Measurements from ENCODE around the gene CDC45. TPM values are rescaled to one million over a fixed set of nuclear protein-coding genes. Genes with fewer than 3 reads are reported as not detected.

The CDC45 gene
- total and polyA plus RNA-seq, 11 donors: 0.15 to 3.1 (median 0.32) TPM; not detected in 4

DNA sequence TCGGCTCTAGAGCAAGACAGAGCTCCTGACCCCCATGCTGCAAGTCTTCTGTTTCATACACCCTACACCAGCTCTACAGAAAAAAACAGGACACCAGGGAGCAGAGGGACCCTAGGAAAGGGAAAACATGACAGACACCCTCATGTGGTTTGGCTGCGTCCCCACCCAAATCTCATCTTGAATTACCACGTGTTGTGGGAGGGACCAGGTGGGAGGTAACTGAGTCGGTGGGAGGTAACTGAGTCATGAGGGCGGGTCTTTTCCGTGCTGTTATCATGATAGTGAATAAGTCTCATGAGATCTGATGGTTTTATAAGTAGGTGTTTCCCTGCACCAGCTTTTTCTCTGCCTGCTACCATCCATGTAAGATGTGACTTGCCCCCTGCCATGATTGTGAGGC lies 25.6 kb upstream of the CDC45 start:
- Histone ChIP-seq H3K9me3 (no peaks in the 10 kb centered on the region), H3K4me3 (no peak overlapping the region), H3K4me1 (peaks cover 0 to under 1% (median 0%) of the 10 kb centered on the region in 12 donors), H3K27ac (no peak overlapping the region), H3K27me3 (no peaks in the 10 kb centered on the region), H3K36me3 (peaks cover 5 to 99% (median 90%) of the 10 kb centered on the region in 9 donors)
- DNase-seq (no peak), ATAC-seq (no peak)
- WGBS, 4 donors: 74 to 80% (median 80%) methylated on average over 6 of the region's 6 CpGs
- intact Hi-C loops (cut with DNase I): loop anchor here in 2 of 10 donors (5.0 to 10.0 kb wide), 2 partner anchors 52 to 269 kb away; no protein-coding TSS in a partner anchor
- no peak for TF ChIP-seq POLR2A (IDR thresholded peaks at IDR 0.05)
- TF ChIP-seq, protein P1, sequence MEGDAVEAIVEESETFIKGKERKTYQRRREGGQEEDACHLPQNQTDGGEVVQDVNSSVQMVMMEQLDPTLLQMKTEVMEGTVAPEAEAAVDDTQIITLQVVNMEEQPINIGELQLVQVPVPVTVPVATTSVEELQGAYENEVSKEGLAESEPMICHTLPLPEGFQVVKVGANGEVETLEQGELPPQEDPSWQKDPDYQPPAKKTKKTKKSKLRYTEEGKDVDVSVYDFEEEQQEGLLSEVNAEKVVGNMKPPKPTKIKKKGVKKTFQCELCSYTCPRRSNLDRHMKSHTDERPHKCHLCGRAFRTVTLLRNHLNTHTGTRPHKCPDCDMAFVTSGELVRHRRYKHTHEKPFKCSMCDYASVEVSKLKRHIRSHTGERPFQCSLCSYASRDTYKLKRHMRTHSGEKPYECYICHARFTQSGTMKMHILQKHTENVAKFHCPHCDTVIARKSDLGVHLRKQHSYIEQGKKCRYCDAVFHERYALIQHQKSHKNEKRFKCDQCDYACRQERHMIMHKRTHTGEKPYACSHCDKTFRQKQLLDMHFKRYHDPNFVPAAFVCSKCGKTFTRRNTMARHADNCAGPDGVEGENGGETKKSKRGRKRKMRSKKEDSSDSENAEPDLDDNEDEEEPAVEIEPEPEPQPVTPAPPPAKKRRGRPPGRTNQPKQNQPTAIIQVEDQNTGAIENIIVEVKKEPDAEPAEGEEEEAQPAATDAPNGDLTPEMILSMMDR (IDR thresholded peaks at IDR 0.05): no peak

DNA sequence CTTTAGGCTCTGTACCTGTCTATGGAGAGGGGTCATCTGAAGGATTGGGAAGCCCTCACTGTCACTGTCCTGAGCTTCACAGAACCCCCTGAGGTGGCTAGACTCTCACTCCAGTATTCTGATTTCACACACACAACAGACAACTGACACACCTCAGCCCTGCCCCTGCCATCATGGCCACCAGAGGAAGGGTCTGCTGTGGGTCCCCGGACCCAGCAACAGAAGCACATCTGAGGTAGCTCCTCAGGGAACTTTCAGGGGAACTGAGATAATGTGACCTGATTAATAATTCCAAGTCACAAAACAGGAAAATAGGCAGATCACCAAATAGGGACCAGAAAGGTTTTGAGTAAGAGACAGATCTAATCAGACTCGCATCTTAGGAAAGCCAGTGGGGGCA lies 24.7 kb upstream of the CDC45 start:
- Histone ChIP-seq H3K27me3 (no peaks in the 10 kb centered on the region), H3K36me3 (peaks cover 5 to 100% (median 96%) of the 10 kb centered on the region in 9 donors), H3K27ac (no peak overlapping the region), H3K4me3 (no peak overlapping the region), H3K9me3 (no peaks in the 10 kb centered on the region), H3K4me1 (no peaks in the 10 kb centered on the region)
- intact Hi-C loops (cut with DNase I): loop anchor here in 1 of 10 donors (10.0 kb wide), 1 partner anchor 270 kb away; no protein-coding TSS in a partner anchor
- 96 to 100% (median 98%) methylated on average over 2 of the region's 2 CpGs for WGBS, 4 donors
- no peak for ATAC-seq
- no peak for TF ChIP-seq POLR2A (IDR thresholded peaks at IDR 0.05)
- TF ChIP-seq, protein P1 (IDR thresholded peaks at IDR 0.05): no peak
- DNase-seq: no peak

DNA sequence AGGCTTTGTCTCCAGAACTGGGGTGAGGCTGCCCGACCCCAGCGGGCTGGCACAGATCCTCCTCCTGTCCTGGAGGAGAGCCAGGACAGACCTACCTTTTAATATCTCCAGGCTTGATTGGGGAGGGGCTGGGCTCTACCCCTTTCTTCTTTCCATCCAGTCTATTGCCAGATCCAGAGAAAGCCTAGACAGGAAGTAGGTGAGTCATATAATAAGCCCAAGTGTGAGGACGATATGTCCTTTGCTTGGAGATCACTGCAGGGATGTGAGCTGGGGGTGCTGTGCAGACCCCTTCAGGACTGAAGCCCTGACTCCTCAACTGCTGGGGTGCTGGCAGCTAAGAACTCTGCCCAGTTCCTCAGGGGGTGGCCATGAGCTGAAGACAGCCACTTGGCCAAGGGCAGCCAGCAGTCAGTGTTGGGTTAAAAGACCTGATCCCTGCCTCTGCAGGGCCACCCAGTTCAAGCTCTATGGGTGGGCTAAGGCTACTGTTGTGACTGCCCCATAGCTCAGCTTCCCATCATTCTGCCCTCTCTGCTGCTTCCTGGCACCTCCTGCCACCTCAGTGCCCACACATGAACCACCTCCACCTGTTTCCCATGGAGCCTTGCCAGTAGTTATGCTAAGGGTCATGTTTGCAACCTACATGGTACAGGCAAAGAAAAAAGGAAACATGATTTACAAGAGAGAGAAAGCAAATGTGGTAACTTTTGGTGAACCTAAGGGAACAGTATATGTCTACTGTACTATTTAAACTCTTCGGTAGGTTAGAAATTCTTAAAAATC lies 23.9 kb upstream of the CDC45 start:
- intact Hi-C loops (cut with DNase I): loop anchor here in 1 of 10 donors (10.0 kb wide), 1 partner anchor 271 kb away; no protein-coding TSS in a partner anchor
- ATAC-seq (no peak), DNase-seq (no peak)
- Histone ChIP-seq H3K9me3 (no peaks in the 10 kb centered on the region), H3K36me3 (peaks cover 5 to 100% (median 94%) of the 10 kb centered on the region in 9 donors), H3K27ac (no peak overlapping the region), H3K4me3 (no peak overlapping the region), H3K4me1 (no peaks in the 10 kb centered on the region), H3K27me3 (no peaks in the 10 kb centered on the region)
- WGBS, 4 donors: 69 to 88% (median 78%) methylated on average over 4 of the region's 4 CpGs
- TF ChIP-seq, protein P1 (IDR thresholded peaks at IDR 0.05): no peak
- TF ChIP-seq POLR2A (IDR thresholded peaks at IDR 0.05): no peak

DNA sequence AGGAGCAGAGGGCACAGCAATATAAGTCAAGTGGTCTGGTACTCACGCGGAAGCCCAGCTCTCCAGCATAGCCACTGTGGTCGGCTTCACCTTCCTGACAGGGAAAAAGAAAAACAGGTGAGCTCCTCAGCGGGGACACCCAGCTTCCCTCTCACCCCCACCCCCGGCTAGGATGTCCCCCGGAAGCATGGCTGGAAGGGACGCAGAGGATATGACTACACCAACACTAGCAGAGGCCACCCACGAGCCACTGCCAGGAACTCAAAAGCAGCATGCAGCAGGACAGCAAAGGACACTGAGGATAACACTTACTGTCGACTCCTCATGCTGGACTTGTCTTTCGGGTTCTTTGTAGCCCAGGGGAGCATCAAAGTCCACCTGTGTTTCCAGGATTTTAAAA lies 23.2 kb upstream of the CDC45 start:
- Histone ChIP-seq H3K4me1 (no peaks in the 10 kb centered on the region), H3K27ac (no peak overlapping the region), H3K9me3 (no peaks in the 10 kb centered on the region), H3K36me3 (peaks cover 5 to 100% (median 94%) of the 10 kb centered on the region in 9 donors), H3K27me3 (no peaks in the 10 kb centered on the region), H3K4me3 (no peak overlapping the region)
- intact Hi-C loops (cut with DNase I): loop anchor here in 1 of 10 donors (10.0 kb wide), 1 partner anchor 272 kb away; no protein-coding TSS in a partner anchor
- TF ChIP-seq POLR2A (IDR thresholded peaks at IDR 0.05): no peak
- TF ChIP-seq, protein P1 (IDR thresholded peaks at IDR 0.05): no peak
- ATAC-seq (no peak), DNase-seq (no peak)
- 91 to 96% (median 94%) methylated on average over 9 to 10 of the region's 10 CpGs for WGBS, 4 donors
